ENCODE data around the gene MICA. TPM values are rescaled to one million over a fixed set of nuclear protein-coding genes. Genes with fewer than 3 reads are reported as not detected.
A peak's percentile ranks its signal among the peaks of the same experiment; 100 is the strongest.

Gene MICA
- total and polyA plus RNA-seq, 9 of the 15 experiments (the other 6 are each of a cell fraction or from before 2014, with no cell fraction given): 11.8 to 24.6 (median 16.7) TPM

DNA sequence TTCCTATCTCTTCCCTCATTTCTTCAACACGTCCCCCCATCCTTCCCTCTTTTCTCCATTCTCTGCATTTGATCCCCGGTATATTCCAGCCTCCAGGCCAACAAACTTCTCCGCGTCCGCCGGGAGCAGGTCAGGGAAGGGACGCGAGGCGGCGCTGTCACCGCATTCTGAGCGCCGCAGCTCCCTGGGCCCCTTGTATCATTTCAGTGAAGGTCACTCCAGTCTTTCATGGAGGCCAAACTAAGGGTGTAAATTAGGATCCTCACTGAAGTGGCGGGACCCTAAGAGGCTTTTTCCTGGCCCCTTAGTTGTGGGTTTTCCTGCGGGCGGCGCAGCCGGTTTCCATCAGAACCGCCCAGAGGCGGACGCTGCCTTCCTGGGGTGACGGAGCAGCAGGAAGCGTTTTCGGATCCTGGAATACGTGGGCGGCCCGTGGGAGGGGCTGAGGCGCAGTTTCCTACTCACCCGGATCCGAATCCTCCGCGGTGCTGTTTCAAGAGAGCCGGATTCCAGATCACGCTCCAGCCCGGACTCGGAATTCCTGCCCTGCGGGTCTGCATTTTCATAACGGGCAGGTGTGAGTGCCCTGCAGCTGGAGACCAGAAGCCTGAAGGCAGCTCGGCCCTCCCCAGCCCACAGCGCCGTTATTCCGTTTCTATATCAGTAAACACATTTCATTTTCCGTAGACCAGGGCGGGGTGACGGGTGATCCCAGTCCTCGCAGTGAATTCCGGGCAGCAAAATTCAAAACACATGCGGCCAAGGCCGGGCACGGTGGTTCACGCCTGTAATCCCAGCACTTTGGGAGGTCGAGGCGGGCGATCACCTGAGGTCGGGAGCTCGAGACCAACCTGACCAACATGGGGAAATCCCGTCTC lies 3.6 kb upstream of the MICA start (continued):
- peak; percentile 80 for TF ChIP-seq TAF1 (IDR thresholded peaks at IDR 0.05; ENCODE audit: control insufficient read depth, extremely low read depth, insufficient read depth, low read length, severe bottlenecking)
- TF ChIP-seq RAD21 (CRISPR knock-in tag; conservative IDR thresholded peaks at IDR 0.05 in 1 of 2, IDR thresholded peaks at IDR 0.05 in 1 of 2): peak; percentile 86 to 89
- TF ChIP-seq NFE2 (IDR thresholded peaks at IDR 0.05; ENCODE audit: low read depth): no peak; the same call in 1 of the 2 replicates
- TF ChIP-seq ASH1L (IDR thresholded peaks at IDR 0.05; ENCODE audit: borderline replicate concordance, low read depth, partially characterized antibody): peak; percentile 38
- peak; percentile 19; the same call in 1 of the 2 replicates for TF ChIP-seq ZBTB7A (IDR thresholded peaks at IDR 0.05; ENCODE audit: borderline replicate concordance, control insufficient read depth, low read depth, low read length)
- TF ChIP-seq, protein P1, sequence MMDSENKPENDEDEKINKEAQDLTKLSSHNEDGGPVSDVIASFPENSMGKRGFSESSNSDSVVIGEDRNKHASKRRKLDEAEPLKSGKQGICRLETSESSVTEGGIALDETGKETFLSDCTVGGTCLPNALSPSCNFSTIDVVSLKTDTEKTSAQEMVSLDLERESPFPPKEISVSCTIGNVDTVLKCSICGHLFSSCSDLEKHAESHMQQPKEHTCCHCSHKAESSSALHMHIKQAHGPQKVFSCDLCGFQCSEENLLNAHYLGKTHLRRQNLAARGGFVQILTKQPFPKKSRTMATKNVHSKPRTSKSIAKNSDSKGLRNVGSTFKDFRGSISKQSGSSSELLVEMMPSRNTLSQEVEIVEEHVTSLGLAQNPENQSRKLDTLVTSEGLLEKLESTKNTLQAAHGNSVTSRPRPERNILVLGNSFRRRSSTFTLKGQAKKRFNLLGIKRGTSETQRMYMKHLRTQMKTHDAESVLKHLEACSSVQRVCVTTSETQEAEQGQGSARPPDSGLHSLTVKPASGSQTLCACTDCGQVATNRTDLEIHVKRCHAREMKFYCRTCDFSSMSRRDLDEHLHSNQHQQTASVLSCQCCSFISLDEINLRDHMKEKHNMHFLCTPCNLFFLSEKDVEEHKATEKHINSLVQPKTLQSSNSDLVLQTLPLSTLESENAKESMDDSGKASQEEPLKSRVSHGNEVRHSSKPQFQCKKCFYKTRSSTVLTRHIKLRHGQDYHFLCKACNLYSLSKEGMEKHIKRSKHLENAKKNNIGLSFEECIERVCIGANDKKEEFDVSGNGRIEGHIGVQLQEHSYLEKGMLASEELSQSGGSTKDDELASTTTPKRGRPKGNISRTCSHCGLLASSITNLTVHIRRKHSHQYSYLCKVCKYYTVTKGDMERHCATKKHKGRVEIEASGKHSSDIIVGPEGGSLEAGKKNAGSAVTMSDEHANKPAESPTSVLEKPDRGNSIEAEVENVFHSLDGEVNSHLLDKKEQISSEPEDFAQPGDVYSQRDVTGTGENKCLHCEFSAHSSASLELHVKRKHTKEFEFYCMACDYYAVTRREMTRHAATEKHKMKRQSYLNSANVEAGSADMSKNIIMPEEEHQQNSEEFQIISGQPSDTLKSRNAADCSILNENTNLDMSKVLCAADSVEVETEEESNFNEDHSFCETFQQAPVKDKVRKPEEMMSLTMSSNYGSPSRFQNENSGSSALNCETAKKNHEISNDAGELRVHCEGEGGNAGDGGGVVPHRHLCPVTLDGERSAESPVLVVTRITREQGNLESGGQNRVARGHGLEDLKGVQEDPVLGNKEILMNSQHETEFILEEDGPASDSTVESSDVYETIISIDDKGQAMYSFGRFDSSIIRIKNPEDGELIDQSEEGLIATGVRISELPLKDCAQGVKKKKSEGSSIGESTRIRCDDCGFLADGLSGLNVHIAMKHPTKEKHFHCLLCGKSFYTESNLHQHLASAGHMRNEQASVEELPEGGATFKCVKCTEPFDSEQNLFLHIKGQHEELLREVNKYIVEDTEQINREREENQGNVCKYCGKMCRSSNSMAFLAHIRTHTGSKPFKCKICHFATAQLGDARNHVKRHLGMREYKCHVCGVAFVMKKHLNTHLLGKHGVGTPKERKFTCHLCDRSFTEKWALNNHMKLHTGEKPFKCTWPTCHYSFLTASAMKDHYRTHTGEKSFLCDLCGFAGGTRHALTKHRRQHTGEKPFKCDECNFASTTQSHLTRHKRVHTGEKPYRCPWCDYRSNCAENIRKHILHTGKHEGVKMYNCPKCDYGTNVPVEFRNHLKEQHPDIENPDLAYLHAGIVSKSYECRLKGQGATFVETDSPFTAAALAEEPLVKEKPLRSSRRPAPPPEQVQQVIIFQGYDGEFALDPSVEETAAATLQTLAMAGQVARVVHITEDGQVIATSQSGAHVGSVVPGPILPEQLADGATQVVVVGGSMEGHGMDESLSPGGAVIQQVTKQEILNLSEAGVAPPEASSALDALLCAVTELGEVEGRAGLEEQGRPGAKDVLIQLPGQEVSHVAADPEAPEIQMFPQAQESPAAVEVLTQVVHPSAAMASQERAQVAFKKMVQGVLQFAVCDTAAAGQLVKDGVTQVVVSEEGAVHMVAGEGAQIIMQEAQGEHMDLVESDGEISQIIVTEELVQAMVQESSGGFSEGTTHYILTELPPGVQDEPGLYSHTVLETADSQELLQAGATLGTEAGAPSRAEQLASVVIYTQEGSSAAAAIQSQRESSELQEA (IDR thresholded peaks at IDR 0.05; ENCODE audit: low read depth): peak; percentile 28; the same call in 1 of the 2 replicates
- no peak for TF ChIP-seq MEF2A (IDR thresholded peaks at IDR 0.05; ENCODE audit: control insufficient read depth, low read depth, low read length)
- TF ChIP-seq ATF1 (CRISPR knock-in tag; IDR thresholded peaks at IDR 0.05): no peak
- TF ChIP-seq ATF1 (tag; IDR thresholded peaks at IDR 0.05): peak; percentile 83
- TF ChIP-seq DDX20 (tag; IDR thresholded peaks at IDR 0.05; ENCODE audit: low read depth): no peak
- no peak for TF ChIP-seq CREBBP (IDR thresholded peaks at IDR 0.05; ENCODE audit: low read depth, low read length)
- peak; percentile 40; the same call in 1 of the 2 replicates for TF ChIP-seq PML (IDR thresholded peaks at IDR 0.05; ENCODE audit: low read length)
- TF ChIP-seq, protein P2, sequence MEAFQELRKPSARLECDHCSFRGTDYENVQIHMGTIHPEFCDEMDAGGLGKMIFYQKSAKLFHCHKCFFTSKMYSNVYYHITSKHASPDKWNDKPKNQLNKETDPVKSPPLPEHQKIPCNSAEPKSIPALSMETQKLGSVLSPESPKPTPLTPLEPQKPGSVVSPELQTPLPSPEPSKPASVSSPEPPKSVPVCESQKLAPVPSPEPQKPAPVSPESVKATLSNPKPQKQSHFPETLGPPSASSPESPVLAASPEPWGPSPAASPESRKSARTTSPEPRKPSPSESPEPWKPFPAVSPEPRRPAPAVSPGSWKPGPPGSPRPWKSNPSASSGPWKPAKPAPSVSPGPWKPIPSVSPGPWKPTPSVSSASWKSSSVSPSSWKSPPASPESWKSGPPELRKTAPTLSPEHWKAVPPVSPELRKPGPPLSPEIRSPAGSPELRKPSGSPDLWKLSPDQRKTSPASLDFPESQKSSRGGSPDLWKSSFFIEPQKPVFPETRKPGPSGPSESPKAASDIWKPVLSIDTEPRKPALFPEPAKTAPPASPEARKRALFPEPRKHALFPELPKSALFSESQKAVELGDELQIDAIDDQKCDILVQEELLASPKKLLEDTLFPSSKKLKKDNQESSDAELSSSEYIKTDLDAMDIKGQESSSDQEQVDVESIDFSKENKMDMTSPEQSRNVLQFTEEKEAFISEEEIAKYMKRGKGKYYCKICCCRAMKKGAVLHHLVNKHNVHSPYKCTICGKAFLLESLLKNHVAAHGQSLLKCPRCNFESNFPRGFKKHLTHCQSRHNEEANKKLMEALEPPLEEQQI (IDR thresholded peaks at IDR 0.05): peak; percentile 66
